Heart left ventricle (tissue), 11 donors: Measurements from ENCODE around the gene AGGF1. TPM values are rescaled to one million over a fixed set of nuclear protein-coding genes. Genes with fewer than 3 reads are reported as not detected.

Experiments
- polyA plus RNA-seq, 2 donors: library from polyadenylated mRNA; stranded (reverse); fragments of 200-250 nt; gene quantifications; one replicate each; pipeline ENCODE4 v1.2.3, GENCODE V29; 2013
- total RNA-seq, 9 donors: library from RNA; depleted of rRNA in 2 of 9; stranded (reverse); fragments of >200 nt in 2 of 9; fragmentation: NEBNext Ultra II Directional in 3 of 9; extraction: Animal tissue kit (Norgen Biotek cat#: 25700) in 3 of 9; gene quantifications; one replicate each; pipeline versions ENCODE4 v1.1.0 to v1.2.4, GENCODE V29; 2016 to 2023
- donor health status: ischemic (EF 13 %, LVEDD 7.1; RV severe dilation, severe dysfunction).
- donor health status: healthy with polysubstance abuse.
- donor health status: DM: no; HTN: yes; CAD: no.
- donor health status: DM: no; HTN: no; CAD: no.
- donor health status: ischemic (EF 25% LVEDD 5.7; RV mildly dilated, moderate dysfunction).
- donor health status: healthy.
- donor health status: DM: yes; HTN: yes; CAD: no.
- donor health status: PGD.
- donor health status: nonischemic (EF 23%, LVEDD 6.1; RV moderate dilation, normal function).

AGGF1 gene
- total and polyA plus RNA-seq, 11 donors, result 6.1 to 20.1 (median 16.5) TPM

Other genes starting within 250 kb of the AGGF1 start
- gene F2RL1, start 211.4 kb upstream of the AGGF1 start, total RNA-seq, result 1 to 10 TPM in 6 of 9 donors, under 1 TPM in 3; 0.87 to 6.6 (median 1.6) TPM
- 1 to 10 TPM in 1 of 2 donors, under 1 TPM in 1; 0.80 to 4.9 TPM for gene F2RL1, start 211.4 kb upstream of the AGGF1 start, polyA plus RNA-seq
- under 1 TPM in 2 of 9 donors, not detected in 7; 0.29 to 0.59 TPM for gene S100Z, start 180.4 kb upstream of the AGGF1 start, total RNA-seq
- gene S100Z, start 180.4 kb upstream of the AGGF1 start, polyA plus RNA-seq, result not detected
- 1 to 10 TPM in 7 of 9 donors, under 1 TPM in 2; 0.38 to 2.8 (median 1.6) TPM for gene CRHBP, start 77.4 kb upstream of the AGGF1 start, total RNA-seq
- under 1 TPM; 0.75 to 0.99 TPM for gene CRHBP, start 77.4 kb upstream of the AGGF1 start, polyA plus RNA-seq
- 1 to 10 TPM; 3.7 to 8.1 (median 6.5) TPM for gene ZBED3, start 56.9 kb downstream of the AGGF1 start, total RNA-seq
- gene ZBED3, start 56.9 kb downstream of the AGGF1 start, polyA plus RNA-seq, result 1 to 10 TPM; 2.8 to 3.0 TPM
- 1 to 10 TPM; 2.4 to 9.3 (median 3.5) TPM for gene PDE8B, start 180.3 kb downstream of the AGGF1 start, total RNA-seq
- 1 to 10 TPM; 1.1 to 2.0 TPM for gene PDE8B, start 180.3 kb downstream of the AGGF1 start, polyA plus RNA-seq